Muscle of leg (tissue), 11 donors: ENCODE measurements around the gene ASAP2. TPM values are rescaled to one million over a fixed set of nuclear protein-coding genes. Genes with fewer than 3 reads are reported as not detected.
"Not testable (repeated sequence)": the region's sequence is repeated elsewhere in the genome, so short reads cannot be mapped to it uniquely, and the experiment has no call there.

Experiments used
- DNase-seq: peaks from one replicate; pipeline ENCODE4 v3.0.0; 2013
- H3K27ac ChIP-seq: one replicate; pipeline ENCODE4 v1.5.1; 2013; ENCODE audit warnings: mild to moderate bottlenecking, low read length, control low read depth
- H3K27me3 ChIP-seq: one replicate; pipeline ENCODE4 v1.6.1; 2013; ENCODE audit warnings: low read length; ENCODE audit not compliant: control insufficient read depth, insufficient read depth
- H3K36me3 ChIP-seq: one replicate; pipeline ENCODE4 v1.6.1; 2013; ENCODE audit warnings: low read length; ENCODE audit not compliant: control insufficient read depth, insufficient read depth
- H3K4me1 ChIP-seq: one replicate; pipeline ENCODE4 v1.6.1; 2013; ENCODE audit warnings: low read length; ENCODE audit not compliant: control insufficient read depth, insufficient read depth
- H3K4me3 ChIP-seq: one replicate; pipeline ENCODE4 v1.5.1; 2013; ENCODE audit warnings: low read length, control low read depth
- H3K9me3 ChIP-seq: replicated peaks from 2 replicates; pipeline ENCODE4 v1.6.1; 2013; ENCODE audit warnings: low read depth, low read length; ENCODE audit not compliant: control insufficient read depth
- WGBS: methylation state at CpG from one replicate; pipeline ENCODE4 v1.1.5; 2013; ENCODE audit warnings: missing lambda C conversion rate; ENCODE audit not compliant: insufficient coverage; 5-methylcytosine and 5-hydroxymethylcytosine counted together
- polyA plus RNA-seq, 8 donors: library from polyadenylated mRNA; unstranded; fragments of 120-200 nt; gene quantifications; one replicate each; pipeline versions ENCODE4 v1.2.1 to v1.2.3, GENCODE V29; 2013; ENCODE audit warnings: inconsistent platforms in 1 of 8, low replicate concordance in 1 of 8; ENCODE audit not compliant: insufficient read length in 8 of 8, insufficient read depth in 1 of 8
- total RNA-seq: library from RNA; stranded (reverse); fragments of 120-200 nt; gene quantifications from one replicate; pipeline ENCODE4 v1.2.4, GENCODE V29; 2013

ASAP2 gene
- total and polyA plus RNA-seq, 9 donors = 12.1 to 30.8 (median 19.4) TPM

DNA sequence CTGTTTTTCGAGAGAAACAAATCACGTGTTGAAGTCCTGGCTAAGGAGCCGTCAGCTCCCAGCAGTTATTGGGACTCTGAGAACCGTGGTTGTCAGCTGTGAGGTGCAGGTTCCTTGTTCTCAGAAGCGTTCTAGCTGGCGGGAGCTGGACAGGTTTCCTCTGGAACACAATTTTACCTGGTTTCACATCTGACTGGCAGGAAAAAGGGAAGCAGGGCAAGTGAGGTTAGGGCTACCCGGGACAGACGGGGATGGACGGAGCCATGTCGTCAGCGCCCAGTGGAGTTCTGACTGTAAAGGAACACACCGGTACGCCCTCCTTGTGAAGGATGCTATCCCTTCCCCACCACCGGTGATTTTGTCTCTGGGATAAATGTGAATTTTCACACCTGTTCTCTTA is 190.6 kb downstream of the ASAP2 start:
- Histone ChIP-seq H3K4me3 (no peak overlapping the region), H3K4me1 (peaks cover 16% of the 10 kb centered on the region), H3K27ac (no peak overlapping the region), H3K36me3 (peaks cover 56% of the 10 kb centered on the region), H3K27me3 (no peaks in the 10 kb centered on the region), H3K9me3 (no peaks in the 10 kb centered on the region)
- no peak for DNase-seq
- WGBS = 81% methylated on average over 10 of the region's 14 CpGs

DNA sequence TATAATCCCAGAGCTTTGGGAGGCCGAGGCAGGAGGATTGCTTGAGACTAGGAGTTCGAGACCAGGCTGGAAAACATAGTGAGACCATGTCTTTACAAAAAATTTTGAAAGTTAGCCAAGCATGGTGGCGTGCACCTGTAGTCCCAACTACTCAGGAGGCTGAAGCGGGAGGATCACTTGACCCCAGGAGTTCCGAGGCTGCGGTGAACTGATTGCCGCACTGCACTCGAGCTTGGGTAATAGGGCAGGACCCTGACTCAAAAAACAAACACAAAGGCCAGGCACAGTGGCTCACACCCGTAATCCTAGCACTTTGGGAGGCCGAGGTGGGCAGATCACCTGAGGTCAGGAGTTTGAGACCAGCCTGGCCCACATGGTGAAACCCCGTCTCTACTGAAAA is 191.6 kb downstream of the ASAP2 start:
- not testable (repeated sequence) for DNase-seq, H3K4me1 ChIP-seq, H3K27me3 ChIP-seq, H3K27ac ChIP-seq, H3K9me3 ChIP-seq, H3K4me3 ChIP-seq
- WGBS = 98% methylated on average over 10 of the region's 11 CpGs
- H3K36me3 ChIP-seq = peaks cover 64% of the 10 kb centered on the region

DNA sequence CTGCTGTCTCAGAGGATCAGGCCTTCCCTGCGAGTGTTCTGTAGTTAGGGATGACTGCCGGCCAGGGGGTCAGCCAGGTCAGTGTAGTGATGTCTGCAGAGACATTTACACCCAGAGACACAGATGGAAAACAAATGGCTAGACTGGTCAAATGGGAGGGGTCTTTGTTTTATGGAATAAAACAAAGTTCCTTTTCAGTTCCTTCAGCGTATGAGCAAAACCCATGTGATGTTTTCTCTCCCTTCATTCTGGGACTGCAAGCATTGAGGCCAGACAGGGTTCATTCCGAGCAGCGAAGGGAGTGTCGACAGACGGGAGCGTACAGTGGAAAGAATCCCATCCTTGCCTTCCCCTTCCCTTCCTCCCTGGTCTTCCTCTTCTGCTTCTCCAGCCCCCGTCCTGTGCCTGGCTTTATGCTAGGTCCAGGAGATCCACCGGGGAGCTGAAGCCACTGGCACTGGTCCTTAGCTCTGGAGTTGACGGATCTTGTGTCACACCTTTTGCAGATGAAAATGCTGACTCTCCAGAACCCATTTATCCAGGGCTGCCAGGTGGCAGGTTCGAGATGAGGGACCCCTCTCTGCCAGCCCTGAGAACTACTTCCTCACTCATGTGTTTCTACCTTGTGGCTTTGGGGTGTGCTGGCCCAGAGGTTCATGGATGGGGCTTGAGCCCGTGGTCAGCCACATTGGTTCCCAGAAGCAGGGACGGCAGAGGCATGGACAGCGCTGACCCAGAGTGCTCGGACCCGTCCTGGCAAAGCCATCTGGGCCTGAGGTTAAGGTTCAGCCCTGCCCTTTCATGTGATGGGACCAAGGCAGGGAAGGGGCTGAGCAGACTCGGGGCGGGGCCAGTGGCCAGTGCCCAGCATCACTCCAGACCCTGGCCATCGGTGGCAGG is 192.5 kb downstream of the ASAP2 start:
- WGBS = 57% methylated on average over 15 of the region's 20 CpGs
- no peaks in the 10 kb centered on the region for H3K27me3 ChIP-seq
- no peak overlapping the region for H3K4me3 ChIP-seq
- no peak overlapping the region for H3K27ac ChIP-seq
- DNase-seq = peak; percentile 77
- H3K36me3 ChIP-seq = peaks cover 57% of the 10 kb centered on the region
- H3K4me1 ChIP-seq = peaks cover 5% of the 10 kb centered on the region
- H3K9me3 ChIP-seq = no peaks in the 10 kb centered on the region

DNA sequence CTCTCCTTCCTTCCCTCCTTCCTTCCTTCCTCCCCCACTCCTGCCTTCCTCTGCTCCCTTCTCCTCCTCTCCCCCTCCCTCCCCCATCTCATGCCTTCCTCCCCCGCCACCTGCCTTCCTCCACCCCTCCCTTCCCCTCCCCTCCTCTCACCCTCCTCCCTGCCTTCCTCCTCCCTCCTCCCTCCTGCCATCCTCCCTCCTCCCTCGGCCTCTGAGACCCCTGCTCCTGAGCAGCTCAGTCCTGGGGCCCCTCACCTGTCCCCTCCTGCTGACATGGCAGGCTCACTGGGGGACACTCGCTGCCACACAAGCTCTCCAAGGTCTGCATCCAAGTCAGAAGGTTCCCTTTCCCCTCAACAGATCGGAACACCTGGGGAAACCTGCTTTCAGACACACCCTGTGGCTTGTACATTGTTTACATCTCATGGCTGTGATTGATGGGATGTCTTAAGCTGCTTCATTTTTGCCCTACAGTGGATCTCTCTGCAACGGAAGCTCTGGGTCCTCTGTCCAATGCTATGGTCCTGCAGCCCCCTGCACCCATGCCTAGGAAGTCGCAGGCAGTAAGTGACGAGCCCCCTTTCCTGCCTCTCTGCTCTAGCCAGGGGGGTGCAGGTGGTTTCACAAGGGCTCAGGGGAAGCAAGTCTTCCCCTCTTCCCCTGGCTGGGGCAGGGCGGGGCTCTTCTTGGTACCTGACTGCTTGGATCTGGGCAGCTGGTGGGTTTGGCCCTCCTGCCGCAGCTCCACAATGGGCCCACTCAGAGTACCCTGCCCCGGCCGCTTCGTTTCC is 193.9 kb downstream of the ASAP2 start:
- Histone ChIP-seq H3K4me1 (peaks cover 5% of the 10 kb centered on the region), H3K36me3 (peaks cover 48% of the 10 kb centered on the region), H3K4me3 (no peak overlapping the region), H3K27me3 (no peaks in the 10 kb centered on the region), H3K9me3 (no peaks in the 10 kb centered on the region), H3K27ac (no peak overlapping the region)
- WGBS = 77% methylated on average over 10 of the region's 12 CpGs
- no peak for DNase-seq

GRCh38 chr2:9401059-9401547 is 194.5 kb downstream of the ASAP2 start:
- 94% methylated on average over 9 of the region's 12 CpGs for WGBS
- no peak overlapping the region for H3K27ac ChIP-seq
- no peak overlapping the region for H3K4me3 ChIP-seq
- no peaks in the 10 kb centered on the region for H3K9me3 ChIP-seq
- peaks cover 48% of the 10 kb centered on the region for H3K36me3 ChIP-seq
- no peaks in the 10 kb centered on the region for H3K27me3 ChIP-seq
- no peak for DNase-seq
- peaks cover 5% of the 10 kb centered on the region for H3K4me1 ChIP-seq

DNA sequence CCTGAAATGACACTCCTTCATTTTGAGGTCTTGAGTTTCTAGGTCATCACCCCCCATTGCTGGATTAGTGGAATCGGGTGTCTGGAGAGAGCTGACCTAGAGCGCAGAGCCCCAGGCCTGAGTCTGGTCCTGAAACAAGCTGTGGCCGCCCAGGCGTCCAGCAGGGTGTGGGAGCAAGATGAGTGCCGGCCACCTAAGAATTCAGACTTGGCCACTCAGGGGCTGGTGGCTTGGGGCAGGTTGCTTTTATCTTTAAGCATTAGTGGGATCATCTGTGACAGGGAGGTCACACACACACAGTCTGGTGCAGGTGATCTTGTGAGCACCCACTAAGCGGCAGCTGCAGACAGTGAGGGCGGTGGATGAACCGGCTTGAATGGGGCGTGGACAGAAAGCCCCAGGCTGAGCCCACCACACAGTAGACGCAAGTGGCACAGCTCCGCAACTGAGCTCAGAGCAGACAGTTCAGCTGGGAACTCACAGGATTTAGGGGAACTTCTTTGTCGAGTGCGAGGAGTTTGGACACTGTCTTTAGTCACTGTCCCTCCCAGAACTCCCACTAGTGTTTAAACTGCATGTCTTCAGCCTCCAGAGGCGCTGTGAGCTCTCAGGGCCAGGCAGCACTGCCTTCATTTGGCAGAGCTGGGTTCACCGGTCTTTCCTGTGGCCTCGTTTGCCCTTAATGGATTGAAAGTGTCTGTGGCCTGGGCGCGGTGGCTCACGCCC is 195.2 kb downstream of the ASAP2 start:
- 89% methylated on average over 15 of the region's 19 CpGs for WGBS

GRCh38 chr2:9403924-9404323 is 197.3 kb downstream of the ASAP2 start:
- Histone ChIP-seq H3K27me3 (no peaks in the 10 kb centered on the region), H3K9me3 (no peaks in the 10 kb centered on the region), H3K36me3 (peaks cover 54% of the 10 kb centered on the region), H3K4me1 (peaks cover 5% of the 10 kb centered on the region), H3K27ac (no peak overlapping the region), H3K4me3 (no peak overlapping the region)
- no peak for DNase-seq
- WGBS = no CpG with 5 or more reads among the region's 2 CpGs

More for the DNA sequence above, 195.2 kb downstream of the ASAP2 start:
- H3K9me3 ChIP-seq = no peaks in the 10 kb centered on the region
- no peak overlapping the region for H3K27ac ChIP-seq
- no peak for DNase-seq
- no peaks in the 10 kb centered on the region for H3K27me3 ChIP-seq
- no peak overlapping the region for H3K4me3 ChIP-seq
- peaks cover 48% of the 10 kb centered on the region for H3K36me3 ChIP-seq
- H3K4me1 ChIP-seq = peaks cover 5% of the 10 kb centered on the region

DNA sequence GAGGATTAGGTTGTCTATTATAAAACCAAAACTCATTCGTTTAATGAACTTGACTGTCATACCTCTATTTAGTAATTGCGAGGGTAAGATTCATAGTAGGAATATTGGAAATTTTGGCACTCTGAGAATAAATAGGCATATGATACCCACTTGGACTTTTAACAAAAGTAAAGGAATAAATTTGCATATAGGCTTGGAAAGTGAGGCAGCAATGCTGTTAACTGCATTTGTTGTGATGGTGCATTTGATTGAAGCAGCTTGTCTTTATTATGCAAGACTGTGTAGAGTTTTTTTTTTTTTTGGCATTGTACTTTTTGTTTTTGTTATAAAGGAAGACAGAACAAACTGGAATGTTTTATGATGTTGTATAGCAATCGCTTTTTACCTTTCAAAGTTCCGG is 197.8 kb downstream of the ASAP2 start:
- peaks cover 56% of the 10 kb centered on the region for H3K36me3 ChIP-seq
- no CpG with 5 or more reads among the region's 4 CpGs for WGBS

DNA sequence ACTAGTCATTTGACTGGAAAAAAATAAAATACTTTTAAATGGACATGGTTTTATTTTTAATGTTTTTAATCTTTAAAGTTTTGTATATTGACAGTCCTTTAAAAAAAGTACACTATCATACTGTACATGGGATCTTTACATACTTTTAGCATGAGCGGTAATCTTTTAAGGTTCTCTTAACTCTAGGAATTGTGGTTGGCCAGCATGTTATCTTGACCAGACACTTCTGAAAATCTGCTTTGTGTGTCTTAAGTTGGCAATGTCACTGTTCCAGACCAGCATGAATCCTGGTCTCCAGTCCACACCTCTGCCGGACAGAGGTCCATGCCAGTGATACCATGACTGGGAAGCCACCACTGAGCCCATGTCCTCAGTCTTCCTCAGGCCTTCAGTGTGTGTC is 199.0 kb downstream of the ASAP2 start:
- no peaks in the 10 kb centered on the region for H3K9me3 ChIP-seq
- no peak overlapping the region for H3K27ac ChIP-seq
- no peaks in the 10 kb centered on the region for H3K27me3 ChIP-seq
- no peak for DNase-seq
- H3K36me3 ChIP-seq = peaks cover 54% of the 10 kb centered on the region
- no peak overlapping the region for H3K4me3 ChIP-seq
- H3K4me1 ChIP-seq = no peaks in the 10 kb centered on the region
- no CpG with 5 or more reads among the region's 2 CpGs for WGBS

More for the DNA sequence above, 197.8 kb downstream of the ASAP2 start:
- H3K4me3 ChIP-seq = no peak overlapping the region
- no peak for DNase-seq
- no peaks in the 10 kb centered on the region for H3K9me3 ChIP-seq
- no peaks in the 10 kb centered on the region for H3K27me3 ChIP-seq
- H3K27ac ChIP-seq = no peak overlapping the region
- no peaks in the 10 kb centered on the region for H3K4me1 ChIP-seq
